Ishikawa (cell line): ENCODE measurements around the gene GADL1.

ENCODE experiments used
- CEBPB ChIP-seq: IDR thresholded peaks from 2 replicates; pipeline ENCODE4 v1.6.1; 2012
- CREB1 ChIP-seq: IDR thresholded peaks from 2 replicates; pipeline ENCODE4 v1.6.1; 2012; ENCODE audit warnings: low read depth
- EP300 ChIP-seq: IDR thresholded peaks from 2 replicates; pipeline ENCODE4 v1.6.1; 2012; ENCODE audit warnings: borderline replicate concordance
- MAX ChIP-seq: IDR thresholded peaks from 2 replicates; pipeline ENCODE4 v1.6.1; 2012
- NFIC ChIP-seq: IDR thresholded peaks from 2 replicates; pipeline ENCODE4 v1.6.1; 2012
- RAD21 ChIP-seq: IDR thresholded peaks from 2 replicates; pipeline ENCODE4 v1.6.1; 2012; ENCODE audit warnings: low read depth
- REST ChIP-seq: IDR thresholded peaks from 2 replicates; pipeline ENCODE4 v1.6.1; 2012; ENCODE audit warnings: low read depth, mild to moderate bottlenecking
- TAF1 ChIP-seq: IDR thresholded peaks from 2 replicates; pipeline ENCODE4 v1.6.1; 2012; ENCODE audit warnings: low read depth, mild to moderate bottlenecking
- TCF12 ChIP-seq: IDR thresholded peaks from 2 replicates; pipeline ENCODE4 v1.6.1; 2012; ENCODE audit warnings: low read depth
- USF1 ChIP-seq: IDR thresholded peaks from 2 replicates; pipeline ENCODE4 v1.6.1; 2012
- YY1 ChIP-seq: IDR thresholded peaks from 2 replicates; pipeline ENCODE4 v1.6.1; 2012; ENCODE audit warnings: low read depth

GRCh38 chr3:30676424-30677346 is 217.8 kb downstream of the GADL1 start:
- TF ChIP-seq MAX (no peak), RAD21 (no peak), EP300 (no peak), TCF12 (no peak), YY1 (no peak), REST (no peak), CEBPB (no peak), USF1 (no peak), NFIC (no peak), CREB1 (no peak), TAF1 (no peak)
